Measurements from ENCODE around the gene TBC1D24.

TBC1D24 gene

GRCh38 chr16:2516391-2517240 lies 41.7 kb downstream of the TBC1D24 start:
- H3K27ac Mint-ChIP-seq (ENCODE audit: low read depth): peak overlapping the region; percentile 96
- no peaks in the 10 kb centered on the region for H3K9me3 Mint-ChIP-seq
- H3K4me1 Mint-ChIP-seq: peaks cover 79% of the 10 kb centered on the region
- DNase-seq (ENCODE audit: low spot score in 2 of 2) (no peak), ATAC-seq (replicated peaks; ENCODE audit: extremely low read depth, poor library complexity, severe bottlenecking) (no peak)
- no peaks in the 10 kb centered on the region for H3K27me3 Mint-ChIP-seq
- H3K36me3 Mint-ChIP-seq (ENCODE audit: insufficient read depth): peaks cover 41% of the 10 kb centered on the region
- H3K4me3 Mint-ChIP-seq: peak overlapping the region; percentile 87

GRCh38 chr16:2517954-2518605 lies 43.2 kb downstream of the TBC1D24 start:
- H3K9me3 Mint-ChIP-seq: no peaks in the 10 kb centered on the region
- peaks cover 46% of the 10 kb centered on the region for H3K36me3 Mint-ChIP-seq (ENCODE audit: insufficient read depth)
- H3K27ac Mint-ChIP-seq (ENCODE audit: low read depth): peak overlapping the region; percentile 93
- ATAC-seq (replicated peaks; ENCODE audit: extremely low read depth, poor library complexity, severe bottlenecking): no peak
- DNase-seq (ENCODE audit: low spot score in 2 of 2): no peak
- peak overlapping the region; percentile 87 for H3K4me3 Mint-ChIP-seq
- peaks cover 66% of the 10 kb centered on the region for H3K4me1 Mint-ChIP-seq
- no peaks in the 10 kb centered on the region for H3K27me3 Mint-ChIP-seq

- Mint-ChIP-seq H3K4me1 (peaks cover 67% of the 10 kb centered on the region), H3K4me3 (peak overlapping the region; percentile 79), H3K27me3 (no peaks in the 10 kb centered on the region), H3K36me3 (ENCODE audit: insufficient read depth) (peaks cover 43% of the 10 kb centered on the region), H3K9me3 (no peaks in the 10 kb centered on the region), H3K27ac (ENCODE audit: low read depth) (peak overlapping the region; percentile 93)
- DNase-seq (ENCODE audit: low spot score in 2 of 2): no peak
- ATAC-seq (replicated peaks; ENCODE audit: extremely low read depth, poor library complexity, severe bottlenecking): no peak
Measured at GRCh38 chr16:2518823-2519710, 44.1 kb downstream of the TBC1D24 start.

GRCh38 chr16:2519711-2520080 lies 44.8 kb downstream of the TBC1D24 start:
- no peaks in the 10 kb centered on the region for H3K9me3 Mint-ChIP-seq

GRCh38 chr16:2520097-2520783 lies 45.3 kb downstream of the TBC1D24 start, which contains the start of gene AMDHD2:
Gene AMDHD2, plus strand, starts transcription at chr16:2520371. Its CDS starts 88 bp downstream, at chr16:2520459.
- no peaks in the 10 kb centered on the region for H3K9me3 Mint-ChIP-seq
- peak; percentile 69 for ATAC-seq (replicated peaks; ENCODE audit: extremely low read depth, poor library complexity, severe bottlenecking)
- peak within 1 kb of the TSS; percentile 79 for H3K4me3 Mint-ChIP-seq
- peak; percentile 85 to 87 for DNase-seq (ENCODE audit: low spot score in 2 of 2)
- peaks cover 65% of the 10 kb centered on the region for H3K4me1 Mint-ChIP-seq
- H3K36me3 Mint-ChIP-seq (ENCODE audit: insufficient read depth): peaks cover 46% of the 10 kb centered on the region
- H3K27me3 Mint-ChIP-seq: no peaks in the 10 kb centered on the region
- peak within 1 kb of the TSS; percentile 93 for H3K27ac Mint-ChIP-seq (ENCODE audit: low read depth)

More at GRCh38 chr16:2519711-2520080, 44.8 kb downstream of the TBC1D24 start:
- no peaks in the 10 kb centered on the region for H3K27me3 Mint-ChIP-seq
- H3K4me1 Mint-ChIP-seq: peaks cover 71% of the 10 kb centered on the region
- peak overlapping the region; percentile 93 for H3K27ac Mint-ChIP-seq (ENCODE audit: low read depth)
- no peak for ATAC-seq (replicated peaks; ENCODE audit: extremely low read depth, poor library complexity, severe bottlenecking)
- H3K36me3 Mint-ChIP-seq (ENCODE audit: insufficient read depth): peaks cover 47% of the 10 kb centered on the region
- H3K4me3 Mint-ChIP-seq: peak overlapping the region; percentile 79
- DNase-seq (ENCODE audit: low spot score in 2 of 2): no peak

GRCh38 chr16:2520784-2521531 lies 46.0 kb downstream of the TBC1D24 start:
- no peaks in the 10 kb centered on the region for H3K27me3 Mint-ChIP-seq
- H3K36me3 Mint-ChIP-seq (ENCODE audit: insufficient read depth): peaks cover 43% of the 10 kb centered on the region
- peaks cover 58% of the 10 kb centered on the region for H3K4me1 Mint-ChIP-seq
- peak overlapping the region; percentile 93 for H3K27ac Mint-ChIP-seq (ENCODE audit: low read depth)
- no peaks in the 10 kb centered on the region for H3K9me3 Mint-ChIP-seq
- ATAC-seq (replicated peaks; ENCODE audit: extremely low read depth, poor library complexity, severe bottlenecking) (peak; percentile 84), DNase-seq (ENCODE audit: low spot score in 2 of 2) (peak; percentile 60 to 77)
- H3K4me3 Mint-ChIP-seq: peak overlapping the region; percentile 79

- Mint-ChIP-seq H3K27me3 (no peaks in the 10 kb centered on the region), H3K27ac (ENCODE audit: low read depth) (no peak overlapping the region), H3K9me3 (no peaks in the 10 kb centered on the region), H3K4me1 (peaks cover 37% of the 10 kb centered on the region), H3K36me3 (ENCODE audit: insufficient read depth) (peaks cover 43% of the 10 kb centered on the region), H3K4me3 (no peak overlapping the region)
- ATAC-seq (replicated peaks; ENCODE audit: extremely low read depth, poor library complexity, severe bottlenecking) (no peak), DNase-seq (ENCODE audit: low spot score in 2 of 2) (no peak)
Measured at GRCh38 chr16:2523801-2524231, 48.9 kb downstream of the TBC1D24 start.

- no peaks in the 10 kb centered on the region for H3K9me3 Mint-ChIP-seq
- ATAC-seq (replicated peaks; ENCODE audit: extremely low read depth, poor library complexity, severe bottlenecking) (no peak), DNase-seq (ENCODE audit: low spot score in 2 of 2) (no peak)
- peaks cover 31% of the 10 kb centered on the region for H3K4me1 Mint-ChIP-seq
- no peak overlapping the region for H3K27ac Mint-ChIP-seq (ENCODE audit: low read depth)
- peaks cover 41% of the 10 kb centered on the region for H3K36me3 Mint-ChIP-seq (ENCODE audit: insufficient read depth)
- no peaks in the 10 kb centered on the region for H3K27me3 Mint-ChIP-seq
- H3K4me3 Mint-ChIP-seq: no peak overlapping the region
Measured at GRCh38 chr16:2524339-2524938, 49.5 kb downstream of the TBC1D24 start.

- Mint-ChIP-seq H3K36me3 (ENCODE audit: insufficient read depth) (peaks cover 36% of the 10 kb centered on the region), H3K27me3 (no peaks in the 10 kb centered on the region), H3K4me3 (no peak overlapping the region), H3K4me1 (peaks cover 28% of the 10 kb centered on the region), H3K9me3 (no peaks in the 10 kb centered on the region), H3K27ac (ENCODE audit: low read depth) (peak overlapping the region; percentile 33)
- ATAC-seq (replicated peaks; ENCODE audit: extremely low read depth, poor library complexity, severe bottlenecking) (no peak), DNase-seq (ENCODE audit: low spot score in 2 of 2) (no peak)
Measured at GRCh38 chr16:2526135-2526534, 51.2 kb downstream of the TBC1D24 start.

GRCh38 chr16:2527071-2527783 lies 52.3 kb downstream of the TBC1D24 start:
- no peak for DNase-seq (ENCODE audit: low spot score in 2 of 2)
- H3K27ac Mint-ChIP-seq (ENCODE audit: low read depth): no peak overlapping the region
- H3K27me3 Mint-ChIP-seq: no peaks in the 10 kb centered on the region
- no peaks in the 10 kb centered on the region for H3K9me3 Mint-ChIP-seq
- H3K4me3 Mint-ChIP-seq: no peak overlapping the region
- peaks cover 35% of the 10 kb centered on the region for H3K4me1 Mint-ChIP-seq
- no peak for ATAC-seq (replicated peaks; ENCODE audit: extremely low read depth, poor library complexity, severe bottlenecking)
- H3K36me3 Mint-ChIP-seq (ENCODE audit: insufficient read depth): peaks cover 38% of the 10 kb centered on the region

GRCh38 chr16:2527784-2528100 lies 52.8 kb downstream of the TBC1D24 start:
- H3K36me3 Mint-ChIP-seq (ENCODE audit: insufficient read depth): peaks cover 40% of the 10 kb centered on the region
- H3K27me3 Mint-ChIP-seq: no peaks in the 10 kb centered on the region
- DNase-seq (ENCODE audit: low spot score in 2 of 2): no peak
- no peak for ATAC-seq (replicated peaks; ENCODE audit: extremely low read depth, poor library complexity, severe bottlenecking)
- H3K9me3 Mint-ChIP-seq: no peaks in the 10 kb centered on the region
- peaks cover 40% of the 10 kb centered on the region for H3K4me1 Mint-ChIP-seq
- no peak overlapping the region for H3K4me3 Mint-ChIP-seq
- H3K27ac Mint-ChIP-seq (ENCODE audit: low read depth): no peak overlapping the region

Data from central memory CD8-positive, alpha-beta T cell (primary cell).